K562 (cell line): ENCODE data around the gene USP2. TPM values are rescaled to one million over a fixed set of nuclear protein-coding genes. Genes with fewer than 3 reads are reported as not detected.
A peak's percentile ranks its signal among the peaks of the same experiment; 100 is the strongest.

ENCODE experiments used
- BRF1 ChIP-seq: IDR thresholded peaks from 3 replicates; pipeline ENCODE4 v1.6.1; 2011; ENCODE audit warnings: borderline replicate concordance, mild to moderate bottlenecking; ENCODE audit not compliant: insufficient read length; ENCODE audit errors: extremely low read depth
- ID3 ChIP-seq, 2 experiments: fragments of 250-450 bp in 1 of 2; fragments of 450-650 bp in 1 of 2; sonication (Bioruptor Pico) in 1 of 2; IDR thresholded peaks; 2 replicates each; pipeline versions ENCODE4 v1.6.1 to v1.8.0; 2016 to 2021; ENCODE audit warnings: mild to moderate bottlenecking in 2 of 2, moderate library complexity in 2 of 2, missing compliant biosample characterization in 1 of 2, missing genetic modification characterization in 1 of 2
- RBFOX2 ChIP-seq: fragments of 200-400 bp; formaldehyde crosslinking; IDR thresholded peaks from 2 replicates; pipeline ENCODE4 v1.6.1; 2017; ENCODE audit warnings: low read depth, mild to moderate bottlenecking, low read length, moderate library complexity
- U2AF1 ChIP-seq: fragments of 200-400 bp; formaldehyde crosslinking; optimal IDR thresholded peaks from 2 replicates; pipeline ENCODE3; 2017; ENCODE audit warnings: mild to moderate bottlenecking, low read depth, low read length, moderate library complexity
- U2AF2 ChIP-seq: fragments of 200-400 bp; formaldehyde crosslinking; optimal IDR thresholded peaks from 2 replicates; pipeline ENCODE3; 2017; ENCODE audit warnings: low read depth, mild to moderate bottlenecking, low read length
- ZBTB33 ChIP-seq: sonication (generic); formaldehyde crosslinking; IDR thresholded peaks from 2 replicates; pipeline ENCODE4 v1.8.1; 2023; ENCODE audit warnings: mild to moderate bottlenecking, missing genetic modification reagents
- ZEB2 ChIP-seq: fragments of 450-650 bp; IDR thresholded peaks from 2 replicates; pipeline ENCODE4 v1.6.1; 2016
- ZNF239 ChIP-seq: fragments of 250-450 bp; sonication (Bioruptor Pico); IDR thresholded peaks from 2 replicates; pipeline ENCODE4 v1.4.0; 2020; ENCODE audit warnings: mild to moderate bottlenecking
- ZNF668 ChIP-seq: fragments of 250-450 bp; sonication (Bioruptor Pico); IDR thresholded peaks from 2 replicates; pipeline ENCODE4 v1.8.0; 2022; ENCODE audit warnings: mild to moderate bottlenecking, inconsistent platforms
- ZNF699 ChIP-seq: fragments of 250-450 bp; sonication (Bioruptor Pico); IDR thresholded peaks from 2 replicates; pipeline ENCODE4 v1.8.0; 2021; ENCODE audit warnings: mild to moderate bottlenecking, moderate library complexity; ENCODE audit not compliant: insufficient replicate concordance
- ZNF830 ChIP-seq: fragments of 250-450 bp; sonication (Bioruptor Pico); IDR thresholded peaks from 2 replicates; pipeline ENCODE4 v1.5.0; 2021; ENCODE audit warnings: mild to moderate bottlenecking
- polyA plus RNA-seq, 8 experiments: library from polyadenylated mRNA; depleted of rRNA in 4 of 8; stranded (reverse) in 5 of 8; unstranded in 3 of 8; fragments of >200 nt; fragmentation: Nextera tagmentation in 2 of 8; fragmentation: Illumina TruSeq in 1 of 8; extraction: Ambion mirVana in 2 of 8; extraction: Trizol in 1 of 8; gene quantifications; 2 replicates each; pipeline versions ENCODE4 v1.2.1 to v1.2.3, GENCODE V29; 2011 to 2014; ENCODE audit warnings: inconsistent platforms in 1 of 8, missing spikeins in 1 of 8
- total RNA-seq, 7 experiments: library from RNA; depleted of rRNA in 6 of 7; stranded (reverse); fragments of >200 nt in 6 of 7; fragmentation: Illumina TruSeq in 2 of 7; extraction: Trizol in 2 of 7; gene quantifications; 2 replicates each; pipeline versions ENCODE4 v1.2.1 to v1.2.3, GENCODE V29; 2011 to 2021; ENCODE audit warnings: low replicate concordance in 1 of 7
- TF ChIP-seq, protein P1 (sequence below), 2 experiments: fragments of 450-650 bp; formaldehyde crosslinking in 1 of 2; IDR thresholded peaks; 2 replicates each; pipeline versions ENCODE4 v1.4.0 to v1.6.1; 2014 to 2020; ENCODE audit warnings: mild to moderate bottlenecking in 2 of 2, borderline replicate concordance in 1 of 2, low read depth in 1 of 2
- TF ChIP-seq, protein P2 (sequence below): sonication (generic); formaldehyde crosslinking; IDR thresholded peaks from 2 replicates; pipeline ENCODE4 v1.4.0; 2020; ENCODE audit warnings: mild to moderate bottlenecking, missing genetic modification reagents

Gene USP2
- total and polyA plus RNA-seq, 9 of the 15 experiments (the other 6 are each of a cell fraction or from before 2014, with no cell fraction given), result 2.8 to 16.9 (median 3.9) TPM

DNA sequence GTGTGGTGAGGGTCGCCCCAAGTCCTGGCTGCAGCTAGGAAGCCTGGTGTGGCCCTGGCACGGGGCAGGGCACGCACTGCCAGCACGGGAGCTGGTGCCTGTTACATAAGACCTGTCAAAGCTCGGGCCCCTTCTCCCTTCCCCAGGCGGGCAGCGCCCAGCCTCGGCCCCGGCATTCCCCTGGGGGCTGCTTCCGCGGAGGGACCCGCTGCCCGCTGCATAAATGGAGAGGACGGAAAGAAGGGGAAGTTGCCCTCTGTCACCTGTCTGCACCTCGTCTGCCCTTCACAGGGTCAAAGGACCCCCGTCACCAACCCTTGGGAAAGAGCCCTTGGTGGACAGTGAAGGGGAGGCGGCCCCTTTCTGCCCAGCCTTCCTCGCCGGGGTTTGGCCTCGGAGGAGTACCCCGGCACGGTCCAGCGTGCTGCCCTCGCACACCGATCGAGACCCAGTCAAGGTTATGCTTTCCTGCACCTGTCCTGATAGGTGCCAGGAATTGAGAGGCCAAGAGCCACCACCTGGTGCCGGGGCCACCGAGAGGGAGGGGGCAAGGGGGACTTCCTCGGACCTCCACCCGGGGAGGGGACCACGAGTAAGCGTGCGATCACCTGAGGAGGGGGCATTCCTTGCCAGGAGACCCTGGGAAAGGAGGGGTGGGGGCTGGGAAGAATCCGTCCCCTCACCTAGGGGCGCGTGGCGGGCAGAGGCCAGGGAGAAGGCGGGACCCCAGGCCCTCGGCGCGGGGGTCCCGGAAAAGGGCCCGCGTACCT lies 18.2 kb downstream of the USP2 start (continued):
- TF ChIP-seq RBFOX2 (peak; percentile 48; the same call in 1 of the 2 replicates), ZNF830 (no peak), ZBTB33 (CRISPR knock-in tag) (peak; percentile 71), ZNF699 (CRISPR knock-in tag) (no peak), U2AF1 (no peak), ZNF668 (CRISPR knock-in tag) (no peak), ID3 (CRISPR knock-in tag; IDR thresholded peaks at IDR 0.05) (no peak), ID3 (tag; IDR thresholded peaks at IDR 0.05) (no peak), U2AF2 (no peak), BRF1 (no peak), ZNF239 (CRISPR knock-in tag) (no peak), ZEB2 (no peak)
- TF ChIP-seq, protein P1, sequence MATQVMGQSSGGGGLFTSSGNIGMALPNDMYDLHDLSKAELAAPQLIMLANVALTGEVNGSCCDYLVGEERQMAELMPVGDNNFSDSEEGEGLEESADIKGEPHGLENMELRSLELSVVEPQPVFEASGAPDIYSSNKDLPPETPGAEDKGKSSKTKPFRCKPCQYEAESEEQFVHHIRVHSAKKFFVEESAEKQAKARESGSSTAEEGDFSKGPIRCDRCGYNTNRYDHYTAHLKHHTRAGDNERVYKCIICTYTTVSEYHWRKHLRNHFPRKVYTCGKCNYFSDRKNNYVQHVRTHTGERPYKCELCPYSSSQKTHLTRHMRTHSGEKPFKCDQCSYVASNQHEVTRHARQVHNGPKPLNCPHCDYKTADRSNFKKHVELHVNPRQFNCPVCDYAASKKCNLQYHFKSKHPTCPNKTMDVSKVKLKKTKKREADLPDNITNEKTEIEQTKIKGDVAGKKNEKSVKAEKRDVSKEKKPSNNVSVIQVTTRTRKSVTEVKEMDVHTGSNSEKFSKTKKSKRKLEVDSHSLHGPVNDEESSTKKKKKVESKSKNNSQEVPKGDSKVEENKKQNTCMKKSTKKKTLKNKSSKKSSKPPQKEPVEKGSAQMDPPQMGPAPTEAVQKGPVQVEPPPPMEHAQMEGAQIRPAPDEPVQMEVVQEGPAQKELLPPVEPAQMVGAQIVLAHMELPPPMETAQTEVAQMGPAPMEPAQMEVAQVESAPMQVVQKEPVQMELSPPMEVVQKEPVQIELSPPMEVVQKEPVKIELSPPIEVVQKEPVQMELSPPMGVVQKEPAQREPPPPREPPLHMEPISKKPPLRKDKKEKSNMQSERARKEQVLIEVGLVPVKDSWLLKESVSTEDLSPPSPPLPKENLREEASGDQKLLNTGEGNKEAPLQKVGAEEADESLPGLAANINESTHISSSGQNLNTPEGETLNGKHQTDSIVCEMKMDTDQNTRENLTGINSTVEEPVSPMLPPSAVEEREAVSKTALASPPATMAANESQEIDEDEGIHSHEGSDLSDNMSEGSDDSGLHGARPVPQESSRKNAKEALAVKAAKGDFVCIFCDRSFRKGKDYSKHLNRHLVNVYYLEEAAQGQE (IDR thresholded peaks at IDR 0.05; ENCODE audit: borderline replicate concordance), result no peak
- TF ChIP-seq, protein P1 (CRISPR knock-in tag; IDR thresholded peaks at IDR 0.05; ENCODE audit: low read depth), result no peak
- TF ChIP-seq, protein P2, sequence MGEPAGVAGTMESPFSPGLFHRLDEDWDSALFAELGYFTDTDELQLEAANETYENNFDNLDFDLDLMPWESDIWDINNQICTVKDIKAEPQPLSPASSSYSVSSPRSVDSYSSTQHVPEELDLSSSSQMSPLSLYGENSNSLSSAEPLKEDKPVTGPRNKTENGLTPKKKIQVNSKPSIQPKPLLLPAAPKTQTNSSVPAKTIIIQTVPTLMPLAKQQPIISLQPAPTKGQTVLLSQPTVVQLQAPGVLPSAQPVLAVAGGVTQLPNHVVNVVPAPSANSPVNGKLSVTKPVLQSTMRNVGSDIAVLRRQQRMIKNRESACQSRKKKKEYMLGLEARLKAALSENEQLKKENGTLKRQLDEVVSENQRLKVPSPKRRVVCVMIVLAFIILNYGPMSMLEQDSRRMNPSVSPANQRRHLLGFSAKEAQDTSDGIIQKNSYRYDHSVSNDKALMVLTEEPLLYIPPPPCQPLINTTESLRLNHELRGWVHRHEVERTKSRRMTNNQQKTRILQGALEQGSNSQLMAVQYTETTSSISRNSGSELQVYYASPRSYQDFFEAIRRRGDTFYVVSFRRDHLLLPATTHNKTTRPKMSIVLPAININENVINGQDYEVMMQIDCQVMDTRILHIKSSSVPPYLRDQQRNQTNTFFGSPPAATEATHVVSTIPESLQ, result no peak
